A673 (cell line): ENCODE results near the gene SORCS1.
A peak's percentile ranks its signal among the peaks of the same experiment; 100 is the strongest.

ENCODE experiments used
- CTCF ChIP-seq: fragments of 300-800, 200-600 bp; sonication (generic); conservative IDR thresholded peaks from 2 replicates; pipeline ENCODE4 v1.5.1; 2017; ENCODE audit warnings: low read depth, mild to moderate bottlenecking, antibody characterized with exemption, low read length, moderate library complexity, mixed read lengths
- EZH2 ChIP-seq: fragments of 200-600 bp; sonication (generic); IDR thresholded peaks from 2 replicates; pipeline ENCODE4 v1.6.1; 2017; ENCODE audit warnings: borderline replicate concordance, low read depth, mild to moderate bottlenecking, mixed read lengths, antibody characterized with exemption, low read length; ENCODE audit not compliant: poor library complexity, severe bottlenecking

GRCh38 chr10:106980495-106981451 is 183.7 kb downstream of the SORCS1 start:
- TF ChIP-seq CTCF (peak; percentile 29; the same call in 1 of the 2 replicates), EZH2 (no peak)
